Mononuclear cell (primary cell): ENCODE results near the gene NOL9. TPM values are rescaled to one million over a fixed set of nuclear protein-coding genes. Genes with fewer than 3 reads are reported as not detected.

Experiments
- H3K27me3 ChIP-seq: 2 replicates; pipeline ENCODE4 v1.6.0; 2011; ENCODE audit warnings: low read length, control low read depth; ENCODE audit not compliant: insufficient read depth
- H3K4me1 ChIP-seq: 2 replicates; pipeline ENCODE4 v1.5.1; 2011; ENCODE audit warnings: mild to moderate bottlenecking, low read length, control low read depth; ENCODE audit not compliant: insufficient read depth
- H3K4me3 ChIP-seq: 2 replicates; pipeline ENCODE4 v1.5.1; 2011; ENCODE audit warnings: mild to moderate bottlenecking, low read length, moderate library complexity
- H3K9me3 ChIP-seq: 2 replicates; pipeline ENCODE4 v1.5.1; 2011; ENCODE audit warnings: low read depth, mild to moderate bottlenecking, control low read depth, low read length
- total RNA-seq: library from RNA; depleted of rRNA; stranded (reverse); fragments of >200 nt; gene quantifications from one replicate; pipeline ENCODE4 v1.2.3, GENCODE V29; 2012

Gene NOL9
- total RNA-seq, 1 donor, result 73.4 TPM

GRCh38 chr1:6508154-6508815 lies 46.0 kb downstream of the NOL9 start:
- Histone ChIP-seq H3K4me1 (no peaks in the 10 kb centered on the region), H3K4me3 (no peak overlapping the region), H3K9me3 (no peaks in the 10 kb centered on the region), H3K27me3 (no peaks in the 10 kb centered on the region)

- no peaks in the 10 kb centered on the region for H3K9me3 ChIP-seq
- H3K4me3 ChIP-seq, result no peak overlapping the region
- no peaks in the 10 kb centered on the region for H3K27me3 ChIP-seq
- no peaks in the 10 kb centered on the region for H3K4me1 ChIP-seq
Observed at GRCh38 chr1:6507461-6507911, 46.8 kb downstream of the NOL9 start.

- H3K27me3 ChIP-seq, result no peaks in the 10 kb centered on the region
- H3K4me3 ChIP-seq, result no peak overlapping the region
- H3K9me3 ChIP-seq, result no peaks in the 10 kb centered on the region
- H3K4me1 ChIP-seq, result no peaks in the 10 kb centered on the region
Observed at GRCh38 chr1:6507037-6507428, 47.3 kb downstream of the NOL9 start.

GRCh38 chr1:6506210-6507036 lies 47.9 kb downstream of the NOL9 start:
- no peaks in the 10 kb centered on the region for H3K9me3 ChIP-seq
- no peaks in the 10 kb centered on the region for H3K4me1 ChIP-seq
- no peak overlapping the region for H3K4me3 ChIP-seq
- no peaks in the 10 kb centered on the region for H3K27me3 ChIP-seq

- Histone ChIP-seq H3K4me1 (no peaks in the 10 kb centered on the region), H3K4me3 (no peak overlapping the region), H3K27me3 (no peaks in the 10 kb centered on the region), H3K9me3 (no peaks in the 10 kb centered on the region)
Observed at GRCh38 chr1:6505367-6506209, 48.7 kb downstream of the NOL9 start.

GRCh38 chr1:6504887-6505286 lies 49.4 kb downstream of the NOL9 start:
- Histone ChIP-seq H3K27me3 (no peaks in the 10 kb centered on the region), H3K4me1 (no peaks in the 10 kb centered on the region), H3K9me3 (no peaks in the 10 kb centered on the region), H3K4me3 (no peak overlapping the region)

- H3K9me3 ChIP-seq, result no peaks in the 10 kb centered on the region
- no peaks in the 10 kb centered on the region for H3K4me1 ChIP-seq
- H3K27me3 ChIP-seq, result no peaks in the 10 kb centered on the region
- no peak overlapping the region for H3K4me3 ChIP-seq
Observed at GRCh38 chr1:6503884-6504602, 50.3 kb downstream of the NOL9 start.

GRCh38 chr1:6502000-6502891 lies 52.1 kb downstream of the NOL9 start:
- H3K9me3 ChIP-seq, result no peaks in the 10 kb centered on the region
- H3K4me1 ChIP-seq, result no peaks in the 10 kb centered on the region
- peaks cover 4% of the 10 kb centered on the region for H3K27me3 ChIP-seq
- H3K4me3 ChIP-seq, result no peak overlapping the region

GRCh38 chr1:6501279-6501813 lies 53.0 kb downstream of the NOL9 start:
- H3K9me3 ChIP-seq, result no peaks in the 10 kb centered on the region
- H3K4me3 ChIP-seq, result no peak overlapping the region
- no peaks in the 10 kb centered on the region for H3K4me1 ChIP-seq
- peaks cover 4% of the 10 kb centered on the region for H3K27me3 ChIP-seq

- Histone ChIP-seq H3K4me1 (no peaks in the 10 kb centered on the region), H3K9me3 (no peaks in the 10 kb centered on the region), H3K27me3 (peaks cover 4% of the 10 kb centered on the region), H3K4me3 (no peak overlapping the region)
Observed at GRCh38 chr1:6500544-6501278, 53.6 kb downstream of the NOL9 start.

GRCh38 chr1:6499296-6499695 lies 55.0 kb downstream of the NOL9 start:
- Histone ChIP-seq H3K27me3 (peaks cover 4% of the 10 kb centered on the region), H3K9me3 (no peaks in the 10 kb centered on the region), H3K4me1 (no peaks in the 10 kb centered on the region), H3K4me3 (no peak overlapping the region)

- H3K27me3 ChIP-seq, result peaks cover 4% of the 10 kb centered on the region
Observed at GRCh38 chr1:6498576-6499111, 55.7 kb downstream of the NOL9 start.

More at GRCh38 chr1:6498576-6499111, 55.7 kb downstream of the NOL9 start:
- no peak overlapping the region for H3K4me3 ChIP-seq
- H3K4me1 ChIP-seq, result no peaks in the 10 kb centered on the region
- no peaks in the 10 kb centered on the region for H3K9me3 ChIP-seq
